ENCODE measurements around the gene NOX1. TPM values are rescaled to one million over a fixed set of nuclear protein-coding genes. Genes with fewer than 3 reads are reported as not detected.

Gene NOX1
- total RNA-seq, 4 donors from 2014 or later = 17.6 to 31.8 (median 23.7) TPM

GRCh38 chrX:100864657-100865391 lies 9.3 kb downstream of the NOX1 start:
- peak overlapping the region in 2 of 4 donors; percentile 40 to 44 for H3K27ac ChIP-seq
- H3K36me3 ChIP-seq = no peaks in the 10 kb centered on the region
- DNase-seq = no peak
- TF ChIP-seq POLR2AphosphoS5 (IDR thresholded peaks at IDR 0.05) (no peak), POLR2A (IDR thresholded peaks at IDR 0.05) (no peak), EP300 (IDR thresholded peaks at IDR 0.05; ENCODE audit: low read depth) (no peak)
- TF ChIP-seq, protein P1, sequence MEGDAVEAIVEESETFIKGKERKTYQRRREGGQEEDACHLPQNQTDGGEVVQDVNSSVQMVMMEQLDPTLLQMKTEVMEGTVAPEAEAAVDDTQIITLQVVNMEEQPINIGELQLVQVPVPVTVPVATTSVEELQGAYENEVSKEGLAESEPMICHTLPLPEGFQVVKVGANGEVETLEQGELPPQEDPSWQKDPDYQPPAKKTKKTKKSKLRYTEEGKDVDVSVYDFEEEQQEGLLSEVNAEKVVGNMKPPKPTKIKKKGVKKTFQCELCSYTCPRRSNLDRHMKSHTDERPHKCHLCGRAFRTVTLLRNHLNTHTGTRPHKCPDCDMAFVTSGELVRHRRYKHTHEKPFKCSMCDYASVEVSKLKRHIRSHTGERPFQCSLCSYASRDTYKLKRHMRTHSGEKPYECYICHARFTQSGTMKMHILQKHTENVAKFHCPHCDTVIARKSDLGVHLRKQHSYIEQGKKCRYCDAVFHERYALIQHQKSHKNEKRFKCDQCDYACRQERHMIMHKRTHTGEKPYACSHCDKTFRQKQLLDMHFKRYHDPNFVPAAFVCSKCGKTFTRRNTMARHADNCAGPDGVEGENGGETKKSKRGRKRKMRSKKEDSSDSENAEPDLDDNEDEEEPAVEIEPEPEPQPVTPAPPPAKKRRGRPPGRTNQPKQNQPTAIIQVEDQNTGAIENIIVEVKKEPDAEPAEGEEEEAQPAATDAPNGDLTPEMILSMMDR (IDR thresholded peaks at IDR 0.05) = no peak
- H3K27me3 ChIP-seq = no peaks in the 10 kb centered on the region
- no peak overlapping the region for H3K4me3 ChIP-seq
- in situ Hi-C loops (cut with MboI; ENCODE audit: low pct_ligation_motif_present in 1 of 4, low pct_unique_long_range_greater_than_20kb in 1 of 4, low sequenced_read_pairs in 3 of 4) (no loop called here), intact Hi-C loops (cut with DNase I; ENCODE audit: low total_unique reads) (no loop called here)
- 64 to 100% methylated on average over 1 to 2 of the region's 2 CpGs for WGBS, 2 donors (ENCODE audit: low coverage in 1 of 2)
- H3K4me1 ChIP-seq = no peaks in the 10 kb centered on the region
- H3K9me3 ChIP-seq = no peaks in the 10 kb centered on the region

DNA sequence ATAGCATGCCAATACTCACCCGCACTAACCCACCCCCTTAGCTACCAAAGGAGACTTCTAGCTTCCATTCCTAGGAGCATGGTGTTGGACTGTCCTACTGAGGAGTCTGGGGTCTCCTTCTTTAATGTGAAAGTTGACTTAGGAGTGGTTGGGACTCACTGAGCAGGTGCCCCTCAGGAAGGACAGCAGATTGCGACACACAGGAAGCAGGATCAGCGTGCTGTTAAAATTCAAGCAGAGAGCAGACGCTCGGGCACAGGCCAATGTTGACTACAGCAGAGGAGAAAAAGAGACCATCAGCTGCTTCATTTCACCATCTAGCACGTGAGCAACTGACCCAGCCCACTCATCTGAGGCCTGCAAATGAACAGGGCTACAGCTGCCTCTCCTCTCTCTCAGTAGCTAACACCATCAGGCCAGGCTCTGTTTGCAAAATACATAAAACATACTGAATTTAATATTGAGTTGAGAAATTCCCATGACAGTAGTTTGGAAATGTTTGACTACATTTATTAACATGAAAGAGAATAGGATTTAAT lies 10.8 kb downstream of the NOX1 start:
- no peaks in the 10 kb centered on the region for H3K36me3 ChIP-seq
- no peak overlapping the region for H3K27ac ChIP-seq
- intact Hi-C loops (cut with DNase I; ENCODE audit: low total_unique reads) = no loop called here
- no peaks in the 10 kb centered on the region for H3K4me1 ChIP-seq
- TF ChIP-seq, protein P1 (IDR thresholded peaks at IDR 0.05) = no peak
- TF ChIP-seq POLR2AphosphoS5 (IDR thresholded peaks at IDR 0.05) = no peak
- no peak for TF ChIP-seq EP300 (IDR thresholded peaks at IDR 0.05; ENCODE audit: low read depth)
- TF ChIP-seq POLR2A (IDR thresholded peaks at IDR 0.05) = no peak
- no peak for DNase-seq
- H3K27me3 ChIP-seq = no peaks in the 10 kb centered on the region
- in situ Hi-C loops (cut with MboI; ENCODE audit: low pct_ligation_motif_present in 1 of 4, low pct_unique_long_range_greater_than_20kb in 1 of 4, low sequenced_read_pairs in 3 of 4) = no loop called here
- no peak overlapping the region for H3K4me3 ChIP-seq
- no peaks in the 10 kb centered on the region for H3K9me3 ChIP-seq
- WGBS, 2 donors (ENCODE audit: low coverage in 1 of 2) = 59% methylated on average over 6 of the region's 6 CpGs; no CpG with 5 or more reads in 1 of the 2 donors

DNA sequence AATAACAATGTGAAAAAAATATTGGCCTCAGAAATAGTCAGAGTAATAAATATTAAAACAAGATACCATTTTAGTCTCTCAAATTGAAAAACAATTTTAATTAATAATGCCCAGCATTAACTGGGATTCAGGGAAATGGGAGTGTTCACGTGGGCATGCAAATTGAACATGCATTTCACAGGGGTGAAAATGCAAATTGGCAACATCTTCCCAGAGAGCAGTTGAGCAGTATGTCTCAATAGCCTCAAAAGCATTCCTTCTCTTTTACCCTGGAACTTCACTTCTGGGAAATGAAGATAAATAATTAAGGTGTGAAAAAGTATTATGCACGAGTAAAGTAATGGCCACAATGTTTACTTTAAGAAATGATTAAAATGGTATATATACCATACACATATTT lies 21.3 kb downstream of the NOX1 start:
- no peak for DNase-seq

DNA sequence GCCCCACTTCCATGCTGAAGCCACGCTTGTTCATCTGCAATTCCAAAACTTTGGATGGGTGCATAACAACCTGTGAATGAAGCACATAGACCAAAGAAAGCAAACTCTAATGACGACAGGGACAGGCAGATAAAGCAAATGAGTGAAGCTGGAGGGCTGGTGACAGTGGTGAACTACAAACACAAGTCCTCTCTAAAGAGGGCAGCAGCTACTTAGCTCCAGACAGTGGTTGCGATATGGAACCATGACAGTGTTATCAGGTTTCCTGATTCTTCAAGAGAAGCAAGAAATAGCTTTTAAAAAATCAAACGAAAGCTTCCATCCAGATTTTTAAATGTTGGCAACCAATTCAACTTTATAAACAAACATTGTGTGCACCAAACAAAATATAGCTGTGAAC lies 23.8 kb downstream of the NOX1 start:
- H3K36me3 ChIP-seq = no peaks in the 10 kb centered on the region
- in situ Hi-C loops (cut with MboI; ENCODE audit: low pct_ligation_motif_present in 1 of 4, low pct_unique_long_range_greater_than_20kb in 1 of 4, low sequenced_read_pairs in 3 of 4) = no loop called here
- no peaks in the 10 kb centered on the region for H3K4me1 ChIP-seq
- 69 to 82% methylated on average over 2 to 4 of the region's 4 CpGs for WGBS, 2 donors (ENCODE audit: low coverage in 1 of 2)
- DNase-seq = no peak
- no peak overlapping the region for H3K27ac ChIP-seq
- no peaks in the 10 kb centered on the region for H3K27me3 ChIP-seq
- intact Hi-C loops (cut with DNase I; ENCODE audit: low total_unique reads) = no loop called here
- H3K9me3 ChIP-seq = no peaks in the 10 kb centered on the region
- H3K4me3 ChIP-seq = no peak overlapping the region
- TF ChIP-seq, protein P1 (IDR thresholded peaks at IDR 0.05) = no peak
- no peak for TF ChIP-seq EP300 (IDR thresholded peaks at IDR 0.05; ENCODE audit: low read depth)

More for the DNA sequence above, 21.3 kb downstream of the NOX1 start:
- in situ Hi-C loops (cut with MboI; ENCODE audit: low pct_ligation_motif_present in 1 of 4, low pct_unique_long_range_greater_than_20kb in 1 of 4, low sequenced_read_pairs in 3 of 4) (no loop called here), intact Hi-C loops (cut with DNase I; ENCODE audit: low total_unique reads) (no loop called here)
- Histone ChIP-seq H3K4me3 (no peak overlapping the region), H3K27me3 (no peaks in the 10 kb centered on the region), H3K36me3 (no peaks in the 10 kb centered on the region), H3K9me3 (no peaks in the 10 kb centered on the region), H3K4me1 (no peaks in the 10 kb centered on the region), H3K27ac (no peak overlapping the region)
- 52 to 53% methylated on average over 2 of the region's 2 CpGs for WGBS, 2 donors (ENCODE audit: low coverage in 1 of 2)
- TF ChIP-seq EP300 (IDR thresholded peaks at IDR 0.05; ENCODE audit: low read depth) = no peak

All from transverse colon (tissue), 4 donors.